ENCODE data around the gene PHF13.

Gene PHF13

GRCh38 chr1:6601923-6602668 is 11.4 kb upstream of the PHF13 start:
- peak; percentile 17 for TF ChIP-seq CTCF (IDR thresholded peaks at IDR 0.05; ENCODE audit: poor library complexity, severe bottlenecking)
- Histone ChIP-seq H3K4me3 (ENCODE audit: severe bottlenecking) (peak overlapping the region; percentile 52), H3K9me3 (ENCODE audit: severe bottlenecking) (no peaks in the 10 kb centered on the region), H3K36me3 (ENCODE audit: low read depth) (peaks cover 27% of the 10 kb centered on the region), H3K27me3 (ENCODE audit: insufficient read depth, poor library complexity, severe bottlenecking) (no peaks in the 10 kb centered on the region), H3K4me1 (ENCODE audit: insufficient read depth, poor library complexity, severe bottlenecking) (peaks cover 25% of the 10 kb centered on the region), H3K27ac (ENCODE audit: poor library complexity, severe bottlenecking) (peak overlapping the region; percentile 85)
- DNase-seq (ENCODE audit: low spot score) (no peak), ATAC-seq (ENCODE audit: low read depth) (peak; percentile 22)

DNA sequence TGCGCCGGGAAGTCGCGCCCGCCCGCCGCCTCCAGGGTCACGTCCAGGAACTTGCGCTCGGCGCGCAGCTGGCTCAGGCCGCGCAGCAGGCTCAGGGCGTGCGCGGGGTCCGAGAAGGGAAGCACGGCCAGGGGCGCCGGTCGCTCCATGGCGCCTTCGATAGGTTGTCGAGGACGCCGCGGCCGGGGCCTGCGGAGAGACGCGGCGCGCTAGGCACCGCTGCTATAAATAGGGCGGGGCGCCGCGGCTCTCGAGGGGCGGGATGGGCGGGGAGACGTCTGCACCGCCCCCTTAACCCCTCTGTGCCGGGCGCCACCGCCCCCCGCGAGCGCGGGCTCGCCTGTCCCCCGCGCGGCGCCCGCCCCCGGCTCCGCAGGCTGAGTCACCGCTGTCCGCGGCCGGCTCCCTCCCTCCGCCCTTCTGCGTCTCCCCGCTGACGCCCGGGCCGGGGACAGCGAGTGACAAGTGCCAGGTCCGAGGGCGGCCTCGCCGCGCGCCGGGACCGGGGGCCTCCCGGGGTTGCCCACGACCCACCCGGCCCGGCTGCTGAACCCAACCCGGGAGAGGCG is 10.8 kb upstream of the PHF13 start, which contains the start of gene KLHL21:
Gene KLHL21 (minus strand): TSS at position 201 of the 569 bp plus-strand sequence. CDS start 52 bp downstream, at position 149.
- Histone ChIP-seq H3K36me3 (ENCODE audit: low read depth) (peaks cover 20% of the 10 kb centered on the region), H3K4me3 (ENCODE audit: severe bottlenecking) (peak within 1 kb of the TSS; percentile 52), H3K4me1 (ENCODE audit: insufficient read depth, poor library complexity, severe bottlenecking) (peaks cover 25% of the 10 kb centered on the region), H3K27ac (ENCODE audit: poor library complexity, severe bottlenecking) (peak within 1 kb of the TSS; percentile 85), H3K9me3 (ENCODE audit: severe bottlenecking) (no peaks in the 10 kb centered on the region), H3K27me3 (ENCODE audit: insufficient read depth, poor library complexity, severe bottlenecking) (no peaks in the 10 kb centered on the region)
- TF ChIP-seq CTCF (IDR thresholded peaks at IDR 0.05; ENCODE audit: poor library complexity, severe bottlenecking), result no peak
- peak; percentile 83 for DNase-seq (ENCODE audit: low spot score)
- peak; percentile 36 for ATAC-seq (ENCODE audit: low read depth)

- ATAC-seq (ENCODE audit: low read depth) (peak; percentile 3; the same call in 1 of the 3 replicates), DNase-seq (ENCODE audit: low spot score) (no peak)
- peak overlapping the region; percentile 85 for H3K27ac ChIP-seq (ENCODE audit: poor library complexity, severe bottlenecking)
Observed at GRCh38 chr1:6603238-6603914, 10.2 kb upstream of the PHF13 start.

GRCh38 chr1:6603915-6604558 is 9.5 kb upstream of the PHF13 start:
- H3K4me1 ChIP-seq (ENCODE audit: insufficient read depth, poor library complexity, severe bottlenecking), result peaks cover 23% of the 10 kb centered on the region
- H3K27ac ChIP-seq (ENCODE audit: poor library complexity, severe bottlenecking), result peak overlapping the region; percentile 85
- no peak for ATAC-seq (ENCODE audit: low read depth)
- H3K9me3 ChIP-seq (ENCODE audit: severe bottlenecking), result no peaks in the 10 kb centered on the region
- peak overlapping the region; percentile 52 for H3K4me3 ChIP-seq (ENCODE audit: severe bottlenecking)
- TF ChIP-seq CTCF (IDR thresholded peaks at IDR 0.05; ENCODE audit: poor library complexity, severe bottlenecking), result no peak
- DNase-seq (ENCODE audit: low spot score), result no peak
- H3K27me3 ChIP-seq (ENCODE audit: insufficient read depth, poor library complexity, severe bottlenecking), result no peaks in the 10 kb centered on the region
- peaks cover 8% of the 10 kb centered on the region for H3K36me3 ChIP-seq (ENCODE audit: low read depth)

More at GRCh38 chr1:6603238-6603914, 10.2 kb upstream of the PHF13 start:
- no peaks in the 10 kb centered on the region for H3K27me3 ChIP-seq (ENCODE audit: insufficient read depth, poor library complexity, severe bottlenecking)
- no peaks in the 10 kb centered on the region for H3K9me3 ChIP-seq (ENCODE audit: severe bottlenecking)
- H3K4me1 ChIP-seq (ENCODE audit: insufficient read depth, poor library complexity, severe bottlenecking), result peaks cover 25% of the 10 kb centered on the region
- peak overlapping the region; percentile 52 for H3K4me3 ChIP-seq (ENCODE audit: severe bottlenecking)
- peaks cover 14% of the 10 kb centered on the region for H3K36me3 ChIP-seq (ENCODE audit: low read depth)
- TF ChIP-seq CTCF (IDR thresholded peaks at IDR 0.05; ENCODE audit: poor library complexity, severe bottlenecking), result no peak

Measured in RWPE2 (cell line).